ENCODE data around the gene PPIG.

PPIG gene

GRCh38 chr2:169573160-169573973 lies 10.8 kb upstream of the PPIG start, which contains the start of gene FASTKD1 (continued):
- TF ChIP-seq ZNF10 (tag by site-specific recombination; IDR thresholded peaks at IDR 0.05) (no peak), ZNF677 (tag by site-specific recombination; IDR thresholded peaks at IDR 0.05) (no peak), KLF10 (tag by site-specific recombination; IDR thresholded peaks at IDR 0.05) (no peak), ZNF341 (tag by site-specific recombination; IDR thresholded peaks at IDR 0.05; ENCODE audit: low read depth) (no peak), ZBTB17 (tag by site-specific recombination; IDR thresholded peaks at IDR 0.05) (0 out of 2 replicates have a peak, but pooled peaks have one; percentile 31), OSR2 (tag by site-specific recombination; IDR thresholded peaks at IDR 0.05) (no peak), ZNF350 (tag by site-specific recombination; IDR thresholded peaks at IDR 0.05) (no peak), ZNF155 (tag by site-specific recombination; IDR thresholded peaks at IDR 0.05) (no peak), ZNF366 (tag by site-specific recombination; conservative IDR thresholded peaks at IDR 0.05) (no peak), ZNF146 (tag by site-specific recombination; IDR thresholded peaks at IDR 0.05) (no peak), ZNF335 (tag by site-specific recombination; conservative IDR thresholded peaks at IDR 0.05) (peak; percentile 93), ZNF692 (tag by site-specific recombination; IDR thresholded peaks at IDR 0.05) (peak; percentile 43; the same call in 1 of the 2 replicates), MEIS1 (CRISPR knock-in tag; IDR thresholded peaks at IDR 0.05; ENCODE audit: borderline replicate concordance) (no peak), PATZ1 (tag by site-specific recombination; IDR thresholded peaks at IDR 0.05) (no peak; the same call in 1 of the 2 replicates), ZNF140 (tag by site-specific recombination; IDR thresholded peaks at IDR 0.05) (no peak), ZNF266 (tag by site-specific recombination; IDR thresholded peaks at IDR 0.05; ENCODE audit: low read depth) (no peak), ZFP37 (tag by site-specific recombination; IDR thresholded peaks at IDR 0.05) (no peak), YY2 (tag by site-specific recombination; IDR thresholded peaks at IDR 0.05) (peak; percentile 89), IKZF3 (tag by site-specific recombination; IDR thresholded peaks at IDR 0.05) (peak; percentile 96), ZNF174 (tag by site-specific recombination; IDR thresholded peaks at IDR 0.05) (no peak), GLI4 (tag by site-specific recombination; IDR thresholded peaks at IDR 0.05) (no peak), ZBTB7A (tag by site-specific recombination; IDR thresholded peaks at IDR 0.05; ENCODE audit: low read depth) (no peak), ZNF645 (tag by site-specific recombination; IDR thresholded peaks at IDR 0.05) (no peak), AEBP2 (tag by site-specific recombination; IDR thresholded peaks at IDR 0.05; ENCODE audit: borderline replicate concordance) (no peak), ZNF549 (tag by site-specific recombination; IDR thresholded peaks at IDR 0.05) (no peak), ZNF24 (tag by site-specific recombination; IDR thresholded peaks at IDR 0.05) (no peak), ZNF768 (tag by site-specific recombination; IDR thresholded peaks at IDR 0.05) (no peak), ZBTB49 (tag by site-specific recombination; IDR thresholded peaks at IDR 0.05; ENCODE audit: low read depth) (no peak), ZSCAN4 (tag by site-specific recombination; IDR thresholded peaks at IDR 0.05) (no peak), ZNF433 (tag by site-specific recombination; IDR thresholded peaks at IDR 0.05; ENCODE audit: low read depth) (no peak), HOXD13 (CRISPR knock-in tag; IDR thresholded peaks at IDR 0.05; ENCODE audit: borderline replicate concordance) (no peak), ZNF707 (tag by site-specific recombination; IDR thresholded peaks at IDR 0.05) (no peak)

Measured in HEK293 (cell line).